ENCODE measurements around the gene DBI.

DNA sequence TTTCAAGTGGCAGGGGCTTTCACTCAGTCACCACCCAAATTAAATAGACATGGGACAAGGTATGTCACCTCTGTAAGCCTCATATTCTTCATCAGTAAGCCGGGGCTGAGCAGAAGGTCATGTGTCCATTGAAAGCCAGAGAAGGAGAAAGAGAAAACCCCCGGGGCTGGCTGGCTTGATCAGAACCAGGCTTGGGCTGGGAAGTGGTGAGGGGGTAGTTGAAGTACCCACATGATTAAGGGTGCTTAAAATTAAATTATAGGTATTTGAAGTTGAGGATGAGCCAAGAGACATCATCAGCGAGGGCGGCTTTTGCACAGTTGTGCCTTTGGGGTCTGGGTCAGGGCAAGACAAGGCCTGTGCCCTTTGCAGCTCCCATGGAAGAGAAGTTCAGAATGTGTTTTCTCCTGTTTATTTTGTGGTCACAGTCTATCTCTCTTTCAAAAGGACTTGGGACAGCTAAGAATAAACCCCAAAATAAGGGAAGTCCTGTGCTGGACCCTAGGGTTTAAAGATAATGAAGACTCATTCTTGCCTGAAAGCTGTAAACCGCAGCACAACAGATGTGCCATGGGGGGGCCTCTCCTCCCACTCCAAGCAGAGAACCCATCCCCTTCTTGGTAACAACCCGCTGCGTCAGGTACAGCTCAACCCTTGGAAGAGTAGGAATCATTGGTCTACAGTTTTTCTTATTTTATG, 10.7 kb downstream of the DBI start:
- TF ChIP-seq CTCF (IDR thresholded peaks at IDR 0.05) (no peak), EZH2phosphoT487 (IDR thresholded peaks at IDR 0.05; ENCODE audit: borderline replicate concordance, low read depth) (no peak), JUND (IDR thresholded peaks at IDR 0.05) (no peak), YY1 (IDR thresholded peaks at IDR 0.05; ENCODE audit: low read depth) (no peak), FOXJ3 (CRISPR knock-in tag; IDR thresholded peaks at IDR 0.05) (no peak), EP300 (IDR thresholded peaks at IDR 0.05; ENCODE audit: borderline replicate concordance in 1 of 2, low read depth in 1 of 2, low read length in 1 of 2) (no peak), RAD21 (IDR thresholded peaks at IDR 0.05; ENCODE audit: low read length) (no peak), TAF1 (IDR thresholded peaks at IDR 0.05; ENCODE audit: borderline replicate concordance, low read depth, low read length) (no peak), SMC3 (IDR thresholded peaks at IDR 0.05; ENCODE audit: low read depth, low read length) (no peak), GABPA (IDR thresholded peaks at IDR 0.05; ENCODE audit: low read depth) (no peak)
- TF ChIP-seq, protein P1, sequence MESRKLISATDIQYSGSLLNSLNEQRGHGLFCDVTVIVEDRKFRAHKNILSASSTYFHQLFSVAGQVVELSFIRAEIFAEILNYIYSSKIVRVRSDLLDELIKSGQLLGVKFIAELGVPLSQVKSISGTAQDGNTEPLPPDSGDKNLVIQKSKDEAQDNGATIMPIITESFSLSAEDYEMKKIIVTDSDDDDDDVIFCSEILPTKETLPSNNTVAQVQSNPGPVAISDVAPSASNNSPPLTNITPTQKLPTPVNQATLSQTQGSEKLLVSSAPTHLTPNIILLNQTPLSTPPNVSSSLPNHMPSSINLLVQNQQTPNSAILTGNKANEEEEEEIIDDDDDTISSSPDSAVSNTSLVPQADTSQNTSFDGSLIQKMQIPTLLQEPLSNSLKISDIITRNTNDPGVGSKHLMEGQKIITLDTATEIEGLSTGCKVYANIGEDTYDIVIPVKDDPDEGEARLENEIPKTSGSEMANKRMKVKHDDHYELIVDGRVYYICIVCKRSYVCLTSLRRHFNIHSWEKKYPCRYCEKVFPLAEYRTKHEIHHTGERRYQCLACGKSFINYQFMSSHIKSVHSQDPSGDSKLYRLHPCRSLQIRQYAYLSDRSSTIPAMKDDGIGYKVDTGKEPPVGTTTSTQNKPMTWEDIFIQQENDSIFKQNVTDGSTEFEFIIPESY (IDR thresholded peaks at IDR 0.05; ENCODE audit: borderline replicate concordance, low read depth): no peak
- TF ChIP-seq, protein P2, sequence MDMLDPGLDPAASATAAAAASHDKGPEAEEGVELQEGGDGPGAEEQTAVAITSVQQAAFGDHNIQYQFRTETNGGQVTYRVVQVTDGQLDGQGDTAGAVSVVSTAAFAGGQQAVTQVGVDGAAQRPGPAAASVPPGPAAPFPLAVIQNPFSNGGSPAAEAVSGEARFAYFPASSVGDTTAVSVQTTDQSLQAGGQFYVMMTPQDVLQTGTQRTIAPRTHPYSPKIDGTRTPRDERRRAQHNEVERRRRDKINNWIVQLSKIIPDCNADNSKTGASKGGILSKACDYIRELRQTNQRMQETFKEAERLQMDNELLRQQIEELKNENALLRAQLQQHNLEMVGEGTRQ (IDR thresholded peaks at IDR 0.05; ENCODE audit: borderline replicate concordance, low read depth, low read length): no peak
- TF ChIP-seq, protein P3, sequence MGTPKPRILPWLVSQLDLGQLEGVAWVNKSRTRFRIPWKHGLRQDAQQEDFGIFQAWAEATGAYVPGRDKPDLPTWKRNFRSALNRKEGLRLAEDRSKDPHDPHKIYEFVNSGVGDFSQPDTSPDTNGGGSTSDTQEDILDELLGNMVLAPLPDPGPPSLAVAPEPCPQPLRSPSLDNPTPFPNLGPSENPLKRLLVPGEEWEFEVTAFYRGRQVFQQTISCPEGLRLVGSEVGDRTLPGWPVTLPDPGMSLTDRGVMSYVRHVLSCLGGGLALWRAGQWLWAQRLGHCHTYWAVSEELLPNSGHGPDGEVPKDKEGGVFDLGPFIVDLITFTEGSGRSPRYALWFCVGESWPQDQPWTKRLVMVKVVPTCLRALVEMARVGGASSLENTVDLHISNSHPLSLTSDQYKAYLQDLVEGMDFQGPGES (IDR thresholded peaks at IDR 0.05; ENCODE audit: low read depth, low read length): no peak
- TF ChIP-seq, protein P4, sequence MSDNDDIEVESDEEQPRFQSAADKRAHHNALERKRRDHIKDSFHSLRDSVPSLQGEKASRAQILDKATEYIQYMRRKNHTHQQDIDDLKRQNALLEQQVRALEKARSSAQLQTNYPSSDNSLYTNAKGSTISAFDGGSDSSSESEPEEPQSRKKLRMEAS (IDR thresholded peaks at IDR 0.05; ENCODE audit: low read depth): no peak

All from SK-N-SH (cell line).